H1 (cell line): ENCODE results near the gene PCDH9. TPM values are rescaled to one million over a fixed set of nuclear protein-coding genes. Genes with fewer than 3 reads are reported as not detected.

Source experiments
- ATF2 ChIP-seq: IDR thresholded peaks from 2 replicates; pipeline ENCODE4 v1.6.1; 2012; ENCODE audit warnings: low read length, inconsistent platforms
- CHD7 ChIP-seq: fragments of 300-600 bp; sonication (generic); IDR thresholded peaks from 2 replicates; pipeline ENCODE4 v1.7.1; 2012; ENCODE audit warnings: low read length, moderate library complexity, mild to moderate bottlenecking, inconsistent platforms; ENCODE audit not compliant: insufficient replicate concordance
- JUND ChIP-seq: IDR thresholded peaks from 2 replicates; pipeline ENCODE4 v1.6.1; 2011; ENCODE audit warnings: mild to moderate bottlenecking, improper control_type of control experiment, low read length
- MAFK ChIP-seq: IDR thresholded peaks from 2 replicates; pipeline ENCODE4 v1.6.1; 2012; ENCODE audit warnings: low read depth, mild to moderate bottlenecking, improper control_type of control experiment, low read length
- NANOG ChIP-seq: IDR thresholded peaks from 2 replicates; pipeline ENCODE4 v1.6.1; 2011; ENCODE audit warnings: low read length, low read depth, mild to moderate bottlenecking, inconsistent platforms; ENCODE audit not compliant: insufficient read depth, poor library complexity, severe bottlenecking
- POLR2A ChIP-seq, 2 experiments: IDR thresholded peaks; 1 replicate in 1 of 2; 2 replicates in 1 of 2; pipeline ENCODE4 v1.6.1; 2011; ENCODE audit warnings: low read depth in 2 of 2, low read length in 2 of 2, mild to moderate bottlenecking in 2 of 2; ENCODE audit errors: control extremely low read depth in 1 of 2
- SP2 ChIP-seq: IDR thresholded peaks from 2 replicates; pipeline ENCODE4 v1.6.1; 2012; ENCODE audit warnings: mild to moderate bottlenecking, low read length, inconsistent platforms
- SP4 ChIP-seq: IDR thresholded peaks from 2 replicates; pipeline ENCODE4 v1.6.1; 2012; ENCODE audit warnings: low read length, inconsistent platforms
- TBP ChIP-seq: IDR thresholded peaks from 2 replicates; pipeline ENCODE4 v1.6.1; 2011; ENCODE audit warnings: low read depth, low read length, improper control_type of control experiment
- polyA plus RNA-seq, 7 experiments: library from polyadenylated mRNA; depleted of rRNA in 3 of 7; stranded (reverse) in 5 of 7; unstranded in 2 of 7; fragments of >200 nt in 5 of 7; fragments of 200-250 nt in 2 of 7; gene quantifications; 1 replicate in 5 of 7; 2 replicates in 1 of 7; 4 replicates in 1 of 7; pipeline versions ENCODE4 v1.2.1 to v1.2.3, GENCODE V29; 2011 to 2013; ENCODE audit warnings: missing spikeins in 2 of 7, mixed read lengths in 2 of 7
- total RNA-seq: library from RNA; stranded (reverse); fragmentation: NEBNext Ultra II Directional; extraction: Animal tissue kit (Norgen Biotek cat#: 25700); gene quantifications from 2 replicates; pipeline ENCODE4 v1.2.1, GENCODE V29; 2021

PCDH9 gene
- total and polyA plus RNA-seq, 2 of the 8 experiments (the other 6 are each of a cell fraction or from before 2014, with no cell fraction given): 0.12 to 0.60 TPM

- TF ChIP-seq CHD7 (no peak), ATF2 (no peak), SP2 (no peak), JUND (no peak), SP4 (no peak), MAFK (no peak), POLR2A (IDR thresholded peaks at IDR 0.05; ENCODE audit: control extremely low read depth in 1 of 2, low read depth in 2 of 2, low read length in 2 of 2) (no peak), TBP (no peak), NANOG (no peak)
These were observed 278.7 kb downstream of the PCDH9 start (continued) for GRCh38 chr13:66951426-66951825.
